Activated B cell treated with CpG ODN at 0.5 μM for 24 hours (primary cell): ENCODE data around the gene SLC45A3. TPM values are rescaled to one million over a fixed set of nuclear protein-coding genes. Genes with fewer than 3 reads are reported as not detected.

Experiments used
- ATAC-seq: fragments of 200-7000 bp; cut with Tn5 transposase; one replicate; pipeline ENCODE4 v1.10.0; 2021; ENCODE audit warnings: low read depth, mild to moderate bottlenecking, moderate library complexity
- CTCF ChIA-PET: fragments of 350-600 bp; sonication (Branson Sonifier 250); formaldehyde crosslinking; loops from one replicate; lab custom pipeline; 2021; ENCODE audit warnings: antibody characterized with exemption; lab: Charles Lee
- POLR2A ChIA-PET: fragments of 350-600 bp; sonication (Branson Sonifier 250); formaldehyde crosslinking; loops from one replicate; lab custom pipeline; 2021; ENCODE audit warnings: antibody characterized with exemption; lab: Charles Lee
- DNase-seq: peaks from one replicate; pipeline ENCODE4 v3.0.0; 2022
- H3K27ac Mint-ChIP-seq: one replicate; pipeline ENCODE4 v1.8.0; 2020; ENCODE audit warnings: mixed read lengths
- H3K27me3 Mint-ChIP-seq: one replicate; pipeline ENCODE4 v1.8.0; 2021; ENCODE audit warnings: mixed read lengths
- H3K36me3 Mint-ChIP-seq: one replicate; pipeline ENCODE4 v1.8.0; 2021; ENCODE audit warnings: low read depth, mixed read lengths
- H3K4me1 Mint-ChIP-seq: one replicate; pipeline ENCODE4 v1.8.0; 2021; ENCODE audit warnings: mixed read lengths
- H3K4me3 Mint-ChIP-seq: one replicate; pipeline ENCODE4 v1.8.0; 2020; ENCODE audit warnings: mild to moderate bottlenecking, mixed read lengths
- H3K9me3 Mint-ChIP-seq: one replicate; pipeline ENCODE4 v1.8.0; 2020; ENCODE audit warnings: mixed read lengths
- CTCF ChIP-seq: fragments of 200-600 bp; IDR thresholded peaks from one replicate; pipeline ENCODE4 v1.8.0; 2022; ENCODE audit warnings: antibody characterized with exemption, mild to moderate bottlenecking
- intact Hi-C: fragments of 100-400 bp; cut with micrococcal nuclease; formaldehyde crosslinking; loops from one replicate; pipeline ENCODE4 v1.15.1; 2024
- total RNA-seq: library from RNA; stranded (reverse); gene quantifications from 2 replicates; pipeline ENCODE4 v1.2.3, GENCODE V29; 2022

SLC45A3 gene
- total RNA-seq, 1 donor from 2014 or later = 7.4 TPM

- peaks cover 25% of the 10 kb centered on the region for H3K4me1 Mint-ChIP-seq
- DNase-seq = no peak
- ChIA-PET POLR2A (no interaction called here), CTCF (no interaction called here)
- intact Hi-C loops = no loop called here
- no peak overlapping the region for H3K4me3 Mint-ChIP-seq
- TF ChIP-seq CTCF = no peak
- H3K27me3 Mint-ChIP-seq = no peaks in the 10 kb centered on the region
- peaks cover 82% of the 10 kb centered on the region for H3K36me3 Mint-ChIP-seq
- H3K27ac Mint-ChIP-seq = no peak overlapping the region
- no peaks in the 10 kb centered on the region for H3K9me3 Mint-ChIP-seq
- no peak for ATAC-seq
Measured at GRCh38 chr1:205620269-205620668, 60.0 kb downstream of the SLC45A3 start.

- H3K36me3 Mint-ChIP-seq = peaks cover 84% of the 10 kb centered on the region
- intact Hi-C loops = loop anchor here (2.0 kb wide), 1 partner anchor 13 kb away; the partner anchor contains the start of gene ELK4
- no peaks in the 10 kb centered on the region for H3K9me3 Mint-ChIP-seq
- no peak for TF ChIP-seq CTCF
- ATAC-seq = no peak
- no peak for DNase-seq
- H3K27ac Mint-ChIP-seq = no peak overlapping the region
- H3K4me3 Mint-ChIP-seq = no peak overlapping the region
- POLR2A ChIA-PET = no interaction called here
- CTCF ChIA-PET = no interaction called here
- peaks cover 19% of the 10 kb centered on the region for H3K4me1 Mint-ChIP-seq
- H3K27me3 Mint-ChIP-seq = no peaks in the 10 kb centered on the region
Measured at GRCh38 chr1:205619376-205619775, 60.9 kb downstream of the SLC45A3 start.

- Mint-ChIP-seq H3K27me3 (no peaks in the 10 kb centered on the region), H3K4me1 (peaks cover 16% of the 10 kb centered on the region), H3K9me3 (no peaks in the 10 kb centered on the region), H3K4me3 (no peak overlapping the region), H3K27ac (no peak overlapping the region), H3K36me3 (peaks cover 85% of the 10 kb centered on the region)
- ATAC-seq = no peak
- no peak for TF ChIP-seq CTCF
- ChIA-PET CTCF (no interaction called here), POLR2A (no interaction called here)
- intact Hi-C loops = no loop called here
- no peak for DNase-seq
Measured at GRCh38 chr1:205616563-205617293, 63.6 kb downstream of the SLC45A3 start.

DNA sequence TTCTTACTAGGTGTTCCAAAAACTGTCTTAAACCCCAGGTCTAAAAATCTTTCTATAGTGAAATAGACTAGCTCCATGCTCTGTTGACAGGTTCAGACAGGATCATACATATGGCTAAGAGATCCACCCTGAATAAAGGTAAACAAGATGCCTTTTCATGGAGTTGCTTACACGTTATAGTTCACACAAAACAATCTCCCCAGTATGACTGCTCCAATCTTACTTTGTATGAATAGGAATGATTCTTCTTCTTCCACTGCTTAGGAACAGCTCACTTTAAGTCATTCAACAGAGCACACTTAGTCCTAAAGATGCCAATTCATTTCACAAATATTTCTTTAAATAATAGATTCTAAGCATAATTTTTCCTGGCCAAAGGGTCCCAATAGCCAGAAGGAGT is 64.5 kb downstream of the SLC45A3 start:
- Mint-ChIP-seq H3K4me3 (no peak overlapping the region), H3K36me3 (peaks cover 89% of the 10 kb centered on the region), H3K9me3 (no peaks in the 10 kb centered on the region), H3K27ac (no peak overlapping the region), H3K27me3 (no peaks in the 10 kb centered on the region), H3K4me1 (peaks cover 21% of the 10 kb centered on the region)
- ChIA-PET POLR2A (no interaction called here), CTCF (interaction anchor here (0.8 kb wide), 1 partner anchor 43 kb away, joined by 3 read pairs; no protein-coding TSS in a partner anchor)
- no peak for ATAC-seq
- DNase-seq = no peak
- TF ChIP-seq CTCF = no peak
- intact Hi-C loops = no loop called here

- no peaks in the 10 kb centered on the region for H3K9me3 Mint-ChIP-seq
- ATAC-seq (no peak), DNase-seq (no peak)
- CTCF ChIA-PET = interaction anchor here (1.0 kb wide), 1 partner anchor 21 kb away, joined by 3 read pairs; no protein-coding TSS in a partner anchor
- no peak for TF ChIP-seq CTCF
- H3K27me3 Mint-ChIP-seq = no peaks in the 10 kb centered on the region
- POLR2A ChIA-PET = interaction anchor here (0.6 to 1.3 kb wide), 2 partner anchors 8 to 18 kb away, joined by 3 to 6 read pairs; partner anchors contain the start of gene ELK4
- H3K36me3 Mint-ChIP-seq = peaks cover 85% of the 10 kb centered on the region
- H3K4me1 Mint-ChIP-seq = peaks cover 24% of the 10 kb centered on the region
- no peak overlapping the region for H3K27ac Mint-ChIP-seq
- intact Hi-C loops = no loop called here
- H3K4me3 Mint-ChIP-seq = no peak overlapping the region
Measured at GRCh38 chr1:205613854-205614412, 66.4 kb downstream of the SLC45A3 start.
